PC-3 (cell line): Measurements from ENCODE around the gene FDXR. TPM values are rescaled to one million over a fixed set of nuclear protein-coding genes. Genes with fewer than 3 reads are reported as not detected.
A peak's percentile ranks its signal among the peaks of the same experiment; 100 is the strongest.

Source experiments
- ATAC-seq: fragments of 200-7000 bp; cut with Tn5 transposase; 2 replicates; pipeline ENCODE4 v1.9.1; 2020; ENCODE audit warnings: mild to moderate bottlenecking, moderate library complexity
- BruUV-seq: library from RNA; stranded (reverse); fragments of 400-500 nt; replicated peaks from 2 replicates; lab custom pipeline; 2021; lab: Mats Ljungman, UMichigan
- CTCF ChIA-PET: fragments of 300-600 bp; sonication (Branson Sonifier 250); formaldehyde crosslinking; loops from one replicate; lab custom pipeline; 2022; ENCODE audit warnings: antibody characterized with exemption; lab: Charles Lee
- POLR2A ChIA-PET: fragments of 300-600 bp; sonication (Branson Sonifier 250); formaldehyde crosslinking; loops from one replicate; lab custom pipeline; 2022; ENCODE audit warnings: antibody characterized with exemption; ENCODE audit not compliant: unreplicated experiment; lab: Charles Lee
- DNase-seq: peaks from one replicate; pipeline ENCODE4 v3.0.0-alpha.2; 2015
- H2AFZ ChIP-seq: fragments of 300-600 bp; sonication (generic); 2 replicates; pipeline ENCODE4 v1.6.0; 2016; ENCODE audit warnings: antibody characterized with exemption, low read length
- H3F3A ChIP-seq: fragments of 300-600 bp; sonication (generic); one replicate; pipeline ENCODE4 v1.6.0; 2017; ENCODE audit warnings: antibody characterized with exemption, low read length, control low read depth, mild to moderate bottlenecking; ENCODE audit not compliant: unreplicated experiment
- H3K27ac ChIP-seq: fragments of 300-600 bp; sonication (generic); 2 replicates; pipeline ENCODE4 v1.5.1; 2016; ENCODE audit warnings: mild to moderate bottlenecking, low read length
- H3K27me3 ChIP-seq: fragments of 300-600 bp; sonication (generic); 2 replicates; pipeline ENCODE4 v1.6.1; 2016; ENCODE audit warnings: low read length, mixed read lengths
- H3K36me3 ChIP-seq: fragments of 300-600 bp; sonication (generic); 2 replicates; pipeline ENCODE4 v1.6.1; 2016; ENCODE audit warnings: low read depth, mixed run types, low read length, mixed read lengths
- H3K4me1 ChIP-seq: fragments of 300-600 bp; sonication (generic); 2 replicates; pipeline ENCODE4 v1.5.1; 2016; ENCODE audit warnings: low read length; ENCODE audit not compliant: insufficient read depth
- H3K4me2 ChIP-seq: fragments of 300-600 bp; sonication (generic); 2 replicates; pipeline ENCODE4 v1.6.0; 2016; ENCODE audit warnings: low read length
- H3K4me3 ChIP-seq: fragments of 300-600 bp; sonication (generic); 2 replicates; pipeline ENCODE4 v1.5.1; 2016; ENCODE audit warnings: mild to moderate bottlenecking, low read length, mixed read lengths
- H3K79me2 ChIP-seq: fragments of 300-600 bp; sonication (generic); 2 replicates; pipeline ENCODE4 v1.6.1; 2017; ENCODE audit warnings: low read length, mixed read lengths
- H3K9ac ChIP-seq: fragments of 300-600 bp; sonication (generic); 2 replicates; pipeline ENCODE4 v1.6.0; 2016; ENCODE audit warnings: mild to moderate bottlenecking, low read length
- H3K9me2 ChIP-seq: fragments of 300-600 bp; sonication (generic); replicated peaks from 2 replicates; pipeline ENCODE4 v1.6.1; 2016; ENCODE audit warnings: mixed run types, low read length, mixed read lengths
- H3K9me3 ChIP-seq: fragments of 300-600 bp; sonication (generic); 2 replicates; pipeline ENCODE4 v1.6.1; 2016; ENCODE audit warnings: low read length, mixed read lengths
- H4K20me1 ChIP-seq: fragments of 300-600 bp; sonication (generic); 2 replicates; pipeline ENCODE4 v1.6.1; 2016; ENCODE audit warnings: low read length, mixed read lengths
- CTCF ChIP-seq: fragments of 300-600 bp; sonication (generic); conservative IDR thresholded peaks from 2 replicates; pipeline ENCODE4 v1.5.1; 2017; ENCODE audit warnings: antibody characterized with exemption, low read depth, mild to moderate bottlenecking, low read length
- EZH2 ChIP-seq: fragments of 300-600 bp; sonication (generic); IDR thresholded peaks from one replicate; pipeline ENCODE4 v1.6.1; 2017; ENCODE audit warnings: antibody characterized with exemption, mild to moderate bottlenecking, low read length; ENCODE audit not compliant: unreplicated experiment
- EZH2phosphoT487 ChIP-seq: fragments of 300-600 bp; sonication (generic); IDR thresholded peaks from 2 replicates; pipeline ENCODE4 v1.6.1; 2018; ENCODE audit warnings: mild to moderate bottlenecking, antibody characterized with exemption, low read length, borderline replicate concordance
- intact Hi-C: fragments of 100-400 bp; cut with micrococcal nuclease; formaldehyde crosslinking; loops from 2 replicates; pipeline ENCODE4 v1.9.0; 2023
- total RNA-seq: library from RNA; depleted of rRNA; stranded (reverse); fragments of >200 nt; gene quantifications from 2 replicates; pipeline ENCODE4 v1.2.3, GENCODE V29; 2014

The FDXR gene
- total RNA-seq, 1 experiment from 2014 or later = 28.1 TPM

GRCh38 chr17:74878658-74879057, 5.9 kb upstream of the FDXR start:
- no peaks in the 10 kb centered on the region for H4K20me1 ChIP-seq
- H3K27ac ChIP-seq = no peak overlapping the region
- no peaks in the 10 kb centered on the region for H3K9me3 ChIP-seq
- no peak overlapping the region for H3K4me2 ChIP-seq
- no peak for TF ChIP-seq CTCF
- TF ChIP-seq EZH2phosphoT487 = no peak
- no peak for TF ChIP-seq EZH2
- no peaks in the 10 kb centered on the region for H3K9me2 ChIP-seq
- peaks cover 7% of the 10 kb centered on the region for H3K4me1 ChIP-seq
- no peaks in the 10 kb centered on the region for H3K79me2 ChIP-seq
- ATAC-seq (no peak), DNase-seq (no peak)
- no peaks in the 10 kb centered on the region for H3K36me3 ChIP-seq
- intact Hi-C loops = no loop called here
- H3K4me3 ChIP-seq = no peak overlapping the region
- H2AFZ ChIP-seq = no peak overlapping the region
- no TSS peak for BruUV-seq
- H3K9ac ChIP-seq = no peak overlapping the region
- ChIA-PET POLR2A (no interaction called here), CTCF (no interaction called here)
- peaks cover 7% of the 10 kb centered on the region for H3K27me3 ChIP-seq
- no peaks in the 10 kb centered on the region for H3F3A ChIP-seq

GRCh38 chr17:74877592-74878548, 5.1 kb upstream of the FDXR start:
- intact Hi-C loops = no loop called here
- no peak overlapping the region for H2AFZ ChIP-seq
- no peaks in the 10 kb centered on the region for H3K79me2 ChIP-seq
- no peaks in the 10 kb centered on the region for H3K9me3 ChIP-seq
- H3K4me3 ChIP-seq = no peak overlapping the region
- DNase-seq = peak; percentile 52
- H3K4me2 ChIP-seq = no peak overlapping the region
- ChIA-PET POLR2A (no interaction called here), CTCF (no interaction called here)
- no peak overlapping the region for H3K9ac ChIP-seq
- no peak for ATAC-seq
- no TSS peak for BruUV-seq
- no peaks in the 10 kb centered on the region for H3F3A ChIP-seq
- no peak overlapping the region for H3K27ac ChIP-seq
- H3K4me1 ChIP-seq = peaks cover 10% of the 10 kb centered on the region
- H3K36me3 ChIP-seq = no peaks in the 10 kb centered on the region
- H4K20me1 ChIP-seq = no peaks in the 10 kb centered on the region
- H3K9me2 ChIP-seq = no peaks in the 10 kb centered on the region
- peaks cover 7% of the 10 kb centered on the region for H3K27me3 ChIP-seq
- TF ChIP-seq CTCF = no peak
- no peak for TF ChIP-seq EZH2phosphoT487
- TF ChIP-seq EZH2 = no peak
